ENCODE measurements around the gene CFAP100.

Gene CFAP100

GRCh38 chr3:126389794-126390146 is 4.9 kb upstream of the CFAP100 start:
- Histone ChIP-seq H3K4me2 (ENCODE audit: insufficient read depth, low read length, poor library complexity, severe bottlenecking) (peak overlapping the region; percentile 29), H3K79me1 (ENCODE audit: low read depth, low read length) (no peaks in the 10 kb centered on the region), H4K8ac (ENCODE audit: low read depth, low read length) (peak overlapping the region; percentile 99), H4K91ac (ENCODE audit: low read depth, low read length, poor library complexity) (no peak overlapping the region), H3K18ac (ENCODE audit: low read length) (peak overlapping the region; percentile 93), H2AFZ (ENCODE audit: low read length) (peak overlapping the region; percentile 92), H2BK12ac (ENCODE audit: low read length) (peak overlapping the region; percentile 97), H3K23ac (ENCODE audit: low read depth, low read length, poor library complexity) (peak overlapping the region; percentile 8), H3K27me3 (ENCODE audit: control insufficient read depth in 3 of 3, insufficient read depth in 3 of 3, low read depth in 1 of 3, low read length in 3 of 3) (peaks cover 0 to 36% (median 8%) of the 10 kb centered on the region in 3 experiments), H3K9me3 (replicated peaks in 1 of 2; ENCODE audit: control insufficient read depth in 2 of 2, insufficient read depth in 1 of 2, low read depth in 1 of 2, low read length in 2 of 2) (no peaks in the 10 kb centered on the region), H2BK15ac (ENCODE audit: low read length) (peak overlapping the region; percentile 82), H3K9ac (ENCODE audit: low read depth, low read length, poor library complexity) (no peak overlapping the region), H2BK120ac (ENCODE audit: low read depth, low read length) (no peak overlapping the region), H2BK5ac (ENCODE audit: low read length) (peak overlapping the region; percentile 0), H2AK5ac (ENCODE audit: low read depth, low read length) (no peak overlapping the region), H3K14ac (ENCODE audit: low read length) (peak overlapping the region; percentile 39), H3K4me1 (ENCODE audit: control insufficient read depth in 2 of 2, insufficient read depth in 1 of 2, low read depth in 1 of 2, low read length in 2 of 2) (peaks cover 6 to 12% of the 10 kb centered on the region in 2 donors), H3K27ac (replicated peaks; ENCODE audit: low read length) (no peak overlapping the region), H3K36me3 (replicated peaks in 1 of 2; ENCODE audit: control insufficient read depth in 2 of 2, insufficient read depth in 2 of 2, low read length in 2 of 2) (no peaks in the 10 kb centered on the region), H3K4me3 (ENCODE audit: low read length in 2 of 2) (no peak overlapping the region), H3K4ac (ENCODE audit: low read length) (no peak overlapping the region)
- WGBS, 2 donors (ENCODE audit: extremely low coverage in 2 of 2, insufficient read length in 2 of 2, insufficient replicate concordance in 1 of 2) = no CpG with 5 or more reads among the region's 17 CpGs
- no peak for DNase-seq (ENCODE audit: low spot score)

DNA sequence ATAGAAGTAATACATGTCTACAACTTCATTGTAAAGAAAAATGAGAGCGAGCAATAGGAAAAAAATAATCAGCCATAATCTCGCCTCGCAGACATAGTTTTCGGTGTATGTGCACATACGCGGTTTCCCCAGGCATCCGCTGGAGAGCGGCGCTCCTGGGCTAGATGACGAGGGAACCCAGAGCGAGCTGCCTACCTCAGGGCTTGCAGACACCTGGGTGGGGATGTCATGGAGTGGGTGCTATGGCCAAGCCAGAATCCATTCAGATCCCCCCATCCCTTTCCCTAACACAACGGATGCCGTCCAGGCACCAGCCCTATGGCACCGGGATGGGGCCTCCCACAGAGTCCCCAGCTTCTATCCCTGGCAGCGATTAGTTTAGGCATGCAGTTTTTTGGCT is 4.5 kb upstream of the CFAP100 start:
- Histone ChIP-seq H3K23ac (ENCODE audit: low read depth, low read length, poor library complexity) (no peak overlapping the region), H3K4me2 (ENCODE audit: insufficient read depth, low read length, poor library complexity, severe bottlenecking) (no peak overlapping the region), H4K8ac (ENCODE audit: low read depth, low read length) (no peak overlapping the region), H2AK5ac (ENCODE audit: low read depth, low read length) (peak overlapping the region; percentile 56), H3K4me3 (ENCODE audit: low read length in 2 of 2) (no peak overlapping the region), H3K36me3 (replicated peaks in 1 of 2; ENCODE audit: control insufficient read depth in 2 of 2, insufficient read depth in 2 of 2, low read length in 2 of 2) (no peaks in the 10 kb centered on the region), H3K9me3 (replicated peaks in 1 of 2; ENCODE audit: control insufficient read depth in 2 of 2, insufficient read depth in 1 of 2, low read depth in 1 of 2, low read length in 2 of 2) (no peaks in the 10 kb centered on the region), H2BK5ac (ENCODE audit: low read length) (peak overlapping the region; percentile 0), H3K4me1 (ENCODE audit: control insufficient read depth in 2 of 2, insufficient read depth in 1 of 2, low read depth in 1 of 2, low read length in 2 of 2) (peaks cover 8 to 15% of the 10 kb centered on the region in 2 donors), H3K18ac (ENCODE audit: low read length) (no peak overlapping the region), H3K4ac (ENCODE audit: low read length) (no peak overlapping the region), H2AFZ (ENCODE audit: low read length) (no peak overlapping the region), H3K27ac (replicated peaks; ENCODE audit: low read length) (no peak overlapping the region), H2BK12ac (ENCODE audit: low read length) (no peak overlapping the region), H2BK15ac (ENCODE audit: low read length) (no peak overlapping the region), H3K79me1 (ENCODE audit: low read depth, low read length) (no peaks in the 10 kb centered on the region), H3K27me3 (ENCODE audit: control insufficient read depth in 3 of 3, insufficient read depth in 3 of 3, low read depth in 1 of 3, low read length in 3 of 3) (peaks cover 0 to 39% (median 8%) of the 10 kb centered on the region in 3 experiments), H4K91ac (ENCODE audit: low read depth, low read length, poor library complexity) (no peak overlapping the region), H3K9ac (ENCODE audit: low read depth, low read length, poor library complexity) (no peak overlapping the region), H2BK120ac (ENCODE audit: low read depth, low read length) (no peak overlapping the region), H3K14ac (ENCODE audit: low read length) (no peak overlapping the region)
- DNase-seq (ENCODE audit: low spot score) = no peak
- no CpG with 5 or more reads among the region's 15 CpGs for WGBS, 2 donors (ENCODE audit: extremely low coverage in 2 of 2, insufficient read length in 2 of 2, insufficient replicate concordance in 1 of 2)

DNA sequence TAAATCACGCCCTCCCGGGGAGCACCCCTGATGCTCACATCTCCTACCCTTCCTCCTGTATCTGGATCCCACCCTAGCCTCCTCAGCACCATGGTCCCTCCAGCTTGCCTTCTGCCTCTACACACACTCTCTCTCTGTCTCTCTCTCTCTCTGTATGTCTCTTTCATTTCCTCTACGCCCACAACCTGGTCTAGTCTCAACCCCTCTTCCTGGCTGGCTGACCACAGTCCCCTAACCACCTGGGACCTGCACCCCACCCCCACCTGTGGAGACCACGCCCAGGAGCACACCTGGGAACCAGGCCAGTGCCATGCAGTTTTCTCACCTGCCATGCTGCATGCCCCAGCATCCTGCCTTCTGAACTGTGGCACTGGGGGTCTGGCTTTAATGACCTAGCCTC is 4.0 kb upstream of the CFAP100 start:
- Histone ChIP-seq H2AK5ac (ENCODE audit: low read depth, low read length) (no peak overlapping the region), H3K4me2 (ENCODE audit: insufficient read depth, low read length, poor library complexity, severe bottlenecking) (no peak overlapping the region), H3K79me1 (ENCODE audit: low read depth, low read length) (no peaks in the 10 kb centered on the region), H3K4ac (ENCODE audit: low read length) (no peak overlapping the region), H3K14ac (ENCODE audit: low read length) (no peak overlapping the region), H3K23ac (ENCODE audit: low read depth, low read length, poor library complexity) (no peak overlapping the region), H3K18ac (ENCODE audit: low read length) (no peak overlapping the region), H3K9ac (ENCODE audit: low read depth, low read length, poor library complexity) (no peak overlapping the region), H4K91ac (ENCODE audit: low read depth, low read length, poor library complexity) (no peak overlapping the region), H3K27ac (replicated peaks; ENCODE audit: low read length) (no peak overlapping the region), H2BK5ac (ENCODE audit: low read length) (no peak overlapping the region), H2BK120ac (ENCODE audit: low read depth, low read length) (no peak overlapping the region), H2BK12ac (ENCODE audit: low read length) (no peak overlapping the region), H3K4me1 (ENCODE audit: control insufficient read depth in 2 of 2, insufficient read depth in 1 of 2, low read depth in 1 of 2, low read length in 2 of 2) (peaks cover 8 to 18% of the 10 kb centered on the region in 2 donors), H3K36me3 (replicated peaks in 1 of 2; ENCODE audit: control insufficient read depth in 2 of 2, insufficient read depth in 2 of 2, low read length in 2 of 2) (no peaks in the 10 kb centered on the region), H3K27me3 (ENCODE audit: control insufficient read depth in 3 of 3, insufficient read depth in 3 of 3, low read depth in 1 of 3, low read length in 3 of 3) (peaks cover 0 to 44% (median 8%) of the 10 kb centered on the region in 3 experiments), H3K4me3 (ENCODE audit: low read length in 2 of 2) (no peak overlapping the region), H2AFZ (ENCODE audit: low read length) (no peak overlapping the region), H3K9me3 (replicated peaks in 1 of 2; ENCODE audit: control insufficient read depth in 2 of 2, insufficient read depth in 1 of 2, low read depth in 1 of 2, low read length in 2 of 2) (no peaks in the 10 kb centered on the region), H4K8ac (ENCODE audit: low read depth, low read length) (no peak overlapping the region), H2BK15ac (ENCODE audit: low read length) (peak overlapping the region; percentile 71)
- no peak for DNase-seq (ENCODE audit: low spot score)
- WGBS, 2 donors (ENCODE audit: extremely low coverage in 2 of 2, insufficient read length in 2 of 2, insufficient replicate concordance in 1 of 2) = no CpG with 5 or more reads among the region's 4 CpGs

GRCh38 chr3:126391631-126392030 is 3.1 kb upstream of the CFAP100 start:
- Histone ChIP-seq H4K8ac (ENCODE audit: low read depth, low read length) (no peak overlapping the region), H3K4ac (ENCODE audit: low read length) (no peak overlapping the region), H3K18ac (ENCODE audit: low read length) (no peak overlapping the region), H2AK5ac (ENCODE audit: low read depth, low read length) (no peak overlapping the region), H3K27ac (replicated peaks; ENCODE audit: low read length) (no peak overlapping the region), H2AFZ (ENCODE audit: low read length) (no peak overlapping the region), H3K4me1 (ENCODE audit: control insufficient read depth in 2 of 2, insufficient read depth in 1 of 2, low read depth in 1 of 2, low read length in 2 of 2) (peaks cover 8 to 18% of the 10 kb centered on the region in 2 donors), H3K27me3 (ENCODE audit: control insufficient read depth in 3 of 3, insufficient read depth in 3 of 3, low read depth in 1 of 3, low read length in 3 of 3) (peaks cover 0 to 53% (median 8%) of the 10 kb centered on the region in 3 experiments), H3K4me2 (ENCODE audit: insufficient read depth, low read length, poor library complexity, severe bottlenecking) (no peak overlapping the region), H3K14ac (ENCODE audit: low read length) (no peak overlapping the region), H3K4me3 (ENCODE audit: low read length in 2 of 2) (no peak overlapping the region), H3K23ac (ENCODE audit: low read depth, low read length, poor library complexity) (no peak overlapping the region), H4K91ac (ENCODE audit: low read depth, low read length, poor library complexity) (no peak overlapping the region), H2BK120ac (ENCODE audit: low read depth, low read length) (no peak overlapping the region), H3K9me3 (replicated peaks in 1 of 2; ENCODE audit: control insufficient read depth in 2 of 2, insufficient read depth in 1 of 2, low read depth in 1 of 2, low read length in 2 of 2) (no peaks in the 10 kb centered on the region), H2BK15ac (ENCODE audit: low read length) (peak overlapping the region; percentile 79), H2BK5ac (ENCODE audit: low read length) (no peak overlapping the region), H3K79me1 (ENCODE audit: low read depth, low read length) (no peaks in the 10 kb centered on the region), H2BK12ac (ENCODE audit: low read length) (no peak overlapping the region), H3K9ac (ENCODE audit: low read depth, low read length, poor library complexity) (no peak overlapping the region), H3K36me3 (replicated peaks in 1 of 2; ENCODE audit: control insufficient read depth in 2 of 2, insufficient read depth in 2 of 2, low read length in 2 of 2) (no peaks in the 10 kb centered on the region)
- no peak for DNase-seq (ENCODE audit: low spot score)
- no CpG with 5 or more reads among the region's 1 CpG for WGBS, 2 donors (ENCODE audit: extremely low coverage in 2 of 2, insufficient read length in 2 of 2, insufficient replicate concordance in 1 of 2)
